Measurements from ENCODE around the gene ERMP1.

- TF ChIP-seq TEAD4 (IDR thresholded peaks at IDR 0.05; ENCODE audit: borderline replicate concordance, insufficient read depth) (no peak), CTCF (IDR thresholded peaks at IDR 0.05) (no peak), RCOR1 (IDR thresholded peaks at IDR 0.05; ENCODE audit: low read length) (no peak), POLR2AphosphoS5 (IDR thresholded peaks at IDR 0.05; ENCODE audit: low read depth, low read length) (no peak), REST (IDR thresholded peaks at IDR 0.05; ENCODE audit: low read depth, low read length) (no peak), EP300 (IDR thresholded peaks at IDR 0.05; ENCODE audit: borderline replicate concordance in 1 of 2, low read depth in 1 of 2, low read length in 1 of 2) (no peak), TAF1 (IDR thresholded peaks at IDR 0.05; ENCODE audit: borderline replicate concordance, low read depth, low read length) (no peak), USF1 (IDR thresholded peaks at IDR 0.05; ENCODE audit: borderline replicate concordance, low read depth) (no peak), YY1 (IDR thresholded peaks at IDR 0.05; ENCODE audit: low read depth) (no peak), RAD21 (IDR thresholded peaks at IDR 0.05; ENCODE audit: low read length) (no peak), FOXM1 (IDR thresholded peaks at IDR 0.05; ENCODE audit: low read depth) (no peak), CHD2 (IDR thresholded peaks at IDR 0.05; ENCODE audit: low read length, partially characterized antibody) (no peak)
- TF ChIP-seq, protein P1, sequence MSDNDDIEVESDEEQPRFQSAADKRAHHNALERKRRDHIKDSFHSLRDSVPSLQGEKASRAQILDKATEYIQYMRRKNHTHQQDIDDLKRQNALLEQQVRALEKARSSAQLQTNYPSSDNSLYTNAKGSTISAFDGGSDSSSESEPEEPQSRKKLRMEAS (IDR thresholded peaks at IDR 0.05; ENCODE audit: low read depth), result no peak
- TF ChIP-seq, protein P2, sequence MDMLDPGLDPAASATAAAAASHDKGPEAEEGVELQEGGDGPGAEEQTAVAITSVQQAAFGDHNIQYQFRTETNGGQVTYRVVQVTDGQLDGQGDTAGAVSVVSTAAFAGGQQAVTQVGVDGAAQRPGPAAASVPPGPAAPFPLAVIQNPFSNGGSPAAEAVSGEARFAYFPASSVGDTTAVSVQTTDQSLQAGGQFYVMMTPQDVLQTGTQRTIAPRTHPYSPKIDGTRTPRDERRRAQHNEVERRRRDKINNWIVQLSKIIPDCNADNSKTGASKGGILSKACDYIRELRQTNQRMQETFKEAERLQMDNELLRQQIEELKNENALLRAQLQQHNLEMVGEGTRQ (IDR thresholded peaks at IDR 0.05; ENCODE audit: borderline replicate concordance, low read depth, low read length), result no peak
These were observed 40.5 kb upstream of the ERMP1 start for GRCh38 chr9:5873439-5873838.
